HG03432 (cell line): Measurements from ENCODE around the gene TMEM45A.
A peak's percentile ranks its signal among the peaks of the same experiment; 100 is the strongest.
"Not testable (repeated sequence)": the region's sequence is repeated elsewhere in the genome, so short reads cannot be mapped to it uniquely, and the experiment has no call there.

Experiments used
- ATAC-seq: cut with Tn5 transposase; IDR thresholded peaks from one replicate; pipeline ENCODE4 v1.9.1; 2021; ENCODE audit warnings: mild to moderate bottlenecking, moderate library complexity; ENCODE audit not compliant: unreplicated experiment

TMEM45A gene

GRCh38 chr3:100482176-100482575 is 10.2 kb upstream of the TMEM45A start:
- no peak for ATAC-seq

DNA sequence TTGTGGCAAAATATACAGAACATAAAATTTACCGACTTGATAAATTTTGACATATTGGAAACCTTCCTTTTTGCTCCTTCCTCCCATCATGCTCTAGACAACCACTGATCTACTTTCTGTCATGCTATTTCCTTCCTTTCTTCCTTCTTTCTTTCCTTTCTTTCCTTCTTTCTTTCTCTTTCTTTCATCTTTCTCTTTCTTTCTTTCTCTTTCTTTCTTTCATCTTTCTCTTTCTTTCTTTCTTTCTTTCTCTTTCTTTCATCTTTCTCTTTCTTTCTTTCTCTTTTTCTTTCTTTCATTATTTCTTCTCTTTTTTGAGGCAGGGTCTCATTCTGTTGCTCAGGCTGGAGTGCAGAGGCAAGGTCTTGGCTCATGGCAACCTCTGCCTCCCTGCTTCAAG is 8.9 kb upstream of the TMEM45A start:
- no peak for ATAC-seq

DNA sequence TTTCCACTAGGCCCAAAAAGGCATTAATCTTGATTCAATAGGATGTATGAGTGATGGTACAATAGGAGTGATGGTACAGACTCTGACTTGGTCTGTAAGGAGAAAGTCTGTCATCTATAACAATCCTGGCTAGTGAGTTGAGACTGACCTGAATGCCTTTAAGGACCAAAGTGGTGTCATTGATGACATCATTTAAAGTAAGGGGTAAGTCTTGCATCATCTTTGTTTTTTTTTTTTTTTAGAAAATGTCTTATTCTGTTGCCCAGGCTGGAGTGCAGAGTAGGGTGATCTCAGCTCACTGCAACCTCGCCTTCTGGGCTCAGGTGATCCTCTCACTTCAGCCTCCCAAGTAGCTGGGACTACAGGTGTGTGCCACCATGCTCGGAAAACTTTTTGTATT is 5.6 kb upstream of the TMEM45A start:
- ATAC-seq: no peak

- ATAC-seq: no peak
Measured at GRCh38 chr3:100489118-100489517, 3.3 kb upstream of the TMEM45A start.

GRCh38 chr3:100496711-100497261 is 4.4 kb downstream of the TMEM45A start:
- ATAC-seq: peak; percentile 26

- ATAC-seq: no peak
Measured at GRCh38 chr3:100499651-100500050, 7.2 kb downstream of the TMEM45A start.

DNA sequence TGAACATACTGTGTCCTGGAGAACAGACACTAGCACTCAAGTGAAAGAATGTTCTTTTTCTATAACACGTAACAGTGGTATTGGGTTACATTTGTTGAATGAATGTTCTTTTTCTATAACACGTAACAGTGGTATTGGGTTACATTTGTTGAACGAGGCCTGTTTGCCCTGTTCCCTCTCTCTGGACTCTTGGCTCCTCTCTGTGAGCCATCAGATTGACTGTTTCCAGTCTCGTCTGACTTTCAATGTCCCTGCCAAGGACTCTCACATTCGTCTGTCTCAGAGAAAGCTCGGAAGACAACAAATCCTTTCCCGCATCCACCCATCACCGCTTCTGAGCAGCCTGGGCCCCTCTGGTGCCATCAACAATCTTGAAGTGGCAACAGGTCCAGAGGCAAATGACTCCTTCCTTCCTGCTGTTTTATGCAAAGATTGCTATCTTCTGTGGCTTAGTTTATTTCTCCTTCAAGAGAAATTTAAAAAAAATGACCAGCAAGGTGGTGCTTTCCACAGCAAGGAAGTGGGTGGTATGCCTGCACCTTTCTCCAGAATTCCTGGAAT is 8.0 kb downstream of the TMEM45A start:
- no peak for ATAC-seq

DNA sequence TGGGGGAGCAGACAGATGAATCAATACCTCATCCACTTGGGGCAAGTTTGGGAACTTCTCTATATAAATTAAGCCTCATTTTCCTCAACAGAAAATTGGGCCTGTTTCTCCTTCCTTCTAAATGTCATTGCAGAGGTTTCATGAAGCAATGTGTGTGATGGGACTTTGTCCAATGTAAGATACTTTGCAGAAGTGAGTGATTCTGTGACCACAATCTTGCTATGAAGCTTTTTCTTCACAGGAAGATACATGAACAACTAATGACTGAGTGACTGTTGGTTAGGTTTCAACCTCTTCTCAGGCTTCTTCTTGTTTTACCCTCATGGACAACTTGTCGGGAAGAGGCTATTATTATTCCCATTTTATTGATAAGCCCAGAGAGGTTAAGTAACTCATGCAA is 11.0 kb downstream of the TMEM45A start:
- no peak for ATAC-seq

GRCh38 chr3:100506355-100506754 is 13.9 kb downstream of the TMEM45A start:
- ATAC-seq: no peak

- not testable (repeated sequence) for ATAC-seq
Measured at GRCh38 chr3:100509818-100510217, 17.4 kb downstream of the TMEM45A start.

- no peak for ATAC-seq
Measured at GRCh38 chr3:100516232-100516631, 23.8 kb downstream of the TMEM45A start.

DNA sequence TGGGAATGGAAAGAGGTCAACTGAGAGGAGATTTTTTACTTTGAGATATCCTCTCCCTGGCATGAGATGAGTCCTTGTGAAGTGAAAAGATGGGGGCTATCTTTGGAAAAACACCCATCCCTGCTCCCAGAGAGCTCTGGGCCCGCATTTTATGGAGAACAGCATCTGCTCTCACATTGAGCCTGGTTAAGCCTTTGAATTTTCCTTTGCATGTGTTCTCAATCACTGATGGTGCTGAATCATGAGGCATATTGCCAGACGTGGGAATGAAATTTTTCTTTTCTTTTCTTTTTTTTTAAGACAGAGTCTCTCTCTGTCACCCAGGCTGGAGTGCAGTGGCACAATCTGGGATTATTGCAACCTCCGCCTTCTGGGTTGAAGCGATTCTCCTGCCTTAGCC is 24.4 kb downstream of the TMEM45A start:
- no peak for ATAC-seq

DNA sequence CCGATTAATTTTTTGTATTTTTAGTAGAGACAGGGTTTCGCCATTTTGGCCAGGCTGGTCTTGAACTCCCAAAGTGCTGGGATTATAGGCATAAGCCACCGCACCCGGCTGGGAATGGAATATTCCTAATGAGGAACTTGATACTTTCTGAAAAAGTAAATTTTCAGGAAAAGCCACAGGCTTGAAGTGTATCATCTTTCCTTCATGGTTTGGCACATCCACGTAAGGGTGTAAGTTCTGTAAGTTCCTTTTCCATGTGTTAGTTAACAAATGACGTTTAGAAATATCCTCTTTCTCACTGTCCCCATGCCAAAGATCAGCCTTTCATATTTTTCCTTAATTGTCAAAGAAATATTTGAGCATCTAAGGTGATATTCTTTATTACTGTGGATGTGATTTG is 24.9 kb downstream of the TMEM45A start:
- no peak for ATAC-seq

DNA sequence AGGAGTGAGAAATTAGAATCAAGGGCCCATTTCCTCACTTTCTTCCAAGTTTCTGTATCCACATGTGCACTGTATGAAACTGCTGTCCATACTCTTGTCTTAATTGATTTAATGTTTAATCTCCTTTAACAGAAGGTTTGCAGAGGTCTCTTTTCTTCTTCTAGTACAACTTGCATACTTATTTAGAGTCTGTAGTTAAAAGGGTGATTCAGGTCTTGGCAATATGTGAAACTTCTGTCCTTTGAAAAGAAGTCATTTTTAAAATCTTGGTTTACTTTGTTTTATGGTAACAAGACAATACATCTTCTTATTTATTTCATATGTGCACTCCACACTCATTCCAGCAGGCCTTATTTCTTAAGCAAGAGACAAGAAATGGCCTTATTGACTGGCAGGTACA is 25.8 kb downstream of the TMEM45A start:
- ATAC-seq: no peak

GRCh38 chr3:100518983-100519382 is 26.6 kb downstream of the TMEM45A start:
- ATAC-seq: no peak

GRCh38 chr3:100521439-100521845 is 29.0 kb downstream of the TMEM45A start:
- peak; percentile 93 for ATAC-seq

DNA sequence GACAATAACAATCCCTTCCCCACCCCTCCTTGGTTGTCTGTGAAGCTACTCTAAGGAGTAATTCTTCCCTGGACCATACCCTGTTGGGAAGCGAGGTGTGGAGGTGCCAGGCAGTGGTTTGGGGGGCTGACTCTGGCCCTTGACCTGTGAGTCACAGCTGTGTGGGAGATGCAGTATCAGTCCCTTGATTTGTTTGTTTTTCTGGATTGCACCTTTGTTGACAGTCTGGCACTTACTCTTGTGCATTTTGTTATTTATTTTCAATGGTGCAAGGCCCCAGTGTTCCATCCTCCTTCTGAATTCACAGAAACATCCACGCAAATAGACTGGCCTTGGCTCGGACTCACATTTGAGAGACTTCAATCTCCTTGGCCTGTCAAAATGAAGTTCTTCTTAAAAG is 29.7 kb downstream of the TMEM45A start:
- ATAC-seq: no peak

DNA sequence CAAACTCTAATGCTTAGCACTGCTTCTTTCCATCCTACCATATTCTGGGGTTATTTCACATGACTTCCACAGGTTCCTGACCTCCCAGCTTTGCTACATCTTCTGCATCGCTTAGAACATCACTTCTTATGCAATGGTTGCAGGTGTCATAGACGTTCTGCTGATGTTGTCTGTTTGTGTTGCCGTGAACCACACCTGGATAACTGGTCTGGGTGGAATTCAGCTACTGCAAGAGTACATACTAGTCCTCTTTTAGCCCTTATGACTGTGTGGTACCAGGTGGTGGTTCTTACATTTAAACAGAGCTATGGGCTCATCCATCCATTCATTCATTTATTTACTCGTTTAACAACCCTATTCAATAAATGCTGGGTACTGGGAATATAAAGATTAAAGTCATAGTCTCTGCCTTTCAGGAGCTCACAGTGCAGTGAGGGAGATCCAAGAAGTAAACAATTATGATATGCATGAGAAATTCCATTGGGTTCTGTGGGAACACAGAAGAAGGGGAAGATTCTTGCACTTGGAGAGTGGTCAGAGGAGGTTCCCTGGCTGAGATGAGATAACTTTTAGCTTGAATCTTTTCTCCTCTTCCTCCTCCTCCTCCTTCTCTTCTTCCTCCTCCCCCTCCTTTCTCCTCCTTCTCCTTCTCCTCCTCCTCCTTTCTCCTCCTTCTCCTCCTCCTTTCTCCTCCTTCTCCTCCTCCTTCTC is 30.8 kb downstream of the TMEM45A start:
- ATAC-seq: no peak

GRCh38 chr3:100525753-100526612 is 33.6 kb downstream of the TMEM45A start:
- ATAC-seq: no peak

DNA sequence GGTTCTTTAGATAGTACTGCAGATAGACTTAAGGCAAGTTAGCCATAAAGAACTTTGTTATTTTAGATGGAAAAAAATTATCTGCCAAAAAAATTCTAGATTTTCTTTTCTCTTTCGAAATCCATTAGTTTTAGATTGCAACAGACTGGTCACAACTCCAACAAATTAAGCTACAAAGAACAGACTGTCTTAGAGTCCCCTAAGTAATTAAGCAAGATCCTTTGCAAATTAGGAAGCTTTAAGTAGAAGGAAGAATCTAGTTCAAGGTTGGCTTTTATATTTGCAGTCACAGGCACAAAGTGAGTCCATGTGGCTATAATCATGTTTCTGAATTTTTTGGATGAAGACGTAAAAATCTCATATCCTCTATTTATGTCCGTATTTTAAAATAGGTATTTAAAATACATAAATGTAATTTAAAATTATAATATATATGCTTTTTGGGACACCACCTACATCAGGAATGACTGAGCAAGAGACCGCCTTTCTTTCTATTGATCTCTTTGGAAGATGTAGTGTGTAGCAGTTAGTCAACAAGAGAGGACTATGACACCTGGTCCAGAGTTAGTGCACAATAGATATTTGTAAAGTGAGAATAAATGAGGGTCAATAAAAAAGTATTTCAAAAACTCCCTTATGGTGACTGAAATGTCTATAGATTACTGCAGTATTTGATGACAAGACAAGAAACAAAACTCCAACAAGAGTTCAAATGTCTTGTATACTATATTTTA is 34.4 kb downstream of the TMEM45A start:
- ATAC-seq: no peak

- no peak for ATAC-seq
Measured at GRCh38 chr3:100527347-100527735, 34.9 kb downstream of the TMEM45A start.
